GM18907 (cell line): ENCODE measurements around the gene PRCP.
"Not testable (repeated sequence)": the region's sequence is repeated elsewhere in the genome, so short reads cannot be mapped to it uniquely, and the experiment has no call there.

ENCODE experiments used
- ATAC-seq: cut with Tn5 transposase; IDR thresholded peaks from one replicate; pipeline ENCODE4 v1.9.1; 2021; ENCODE audit warnings: mild to moderate bottlenecking, moderate library complexity; ENCODE audit not compliant: unreplicated experiment

The PRCP gene

DNA sequence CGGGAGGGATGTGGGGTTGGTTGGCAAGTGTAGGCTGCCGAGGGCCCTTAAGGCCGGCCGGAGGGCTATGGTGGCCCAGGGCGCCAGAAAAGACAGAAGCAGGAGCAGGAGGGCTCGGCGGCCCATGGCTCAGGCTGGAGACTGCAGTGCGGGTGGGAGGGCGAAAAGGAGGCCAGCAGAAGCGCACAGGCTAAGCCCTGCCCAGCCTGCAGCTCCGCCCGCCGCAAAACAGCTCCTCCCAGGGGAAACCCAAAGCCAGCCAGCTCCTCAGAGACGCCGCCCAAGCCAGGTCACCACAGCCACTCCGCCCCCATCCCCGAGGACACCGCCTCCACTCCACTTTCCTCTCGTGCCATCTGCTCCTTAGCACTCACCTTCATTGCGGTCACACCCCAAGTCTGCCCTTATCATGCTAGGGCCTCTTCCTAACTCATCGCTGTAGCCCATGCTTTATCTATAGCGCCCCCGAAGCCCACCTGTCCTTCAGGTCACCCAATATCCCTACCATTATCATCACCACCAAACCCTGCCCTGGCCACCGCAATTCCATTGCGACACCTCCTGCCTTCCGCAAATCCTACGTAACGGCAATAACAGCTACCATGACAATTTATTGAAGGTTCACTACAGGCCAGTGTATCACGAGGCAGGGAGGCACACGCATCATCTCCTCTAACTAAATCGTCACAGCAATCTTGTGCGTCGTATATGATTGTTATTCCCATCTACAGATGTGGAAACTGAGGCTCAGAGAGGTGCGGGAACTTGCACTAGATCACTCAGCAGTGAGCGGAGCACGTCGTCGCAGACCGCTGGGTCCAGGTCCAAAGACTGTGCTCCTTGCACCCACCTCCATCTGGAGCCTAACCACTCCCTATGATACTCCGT lies at the start of gene PRCP:
PRCP (minus strand) TSS at position 154 of the 888 bp plus-strand sequence; CDS start at position 126, 28 bp downstream.
- peak; percentile 85 for ATAC-seq

GRCh38 chr11:82949352-82949751 lies 49.1 kb upstream of the PRCP start:
- ATAC-seq: no peak

DNA sequence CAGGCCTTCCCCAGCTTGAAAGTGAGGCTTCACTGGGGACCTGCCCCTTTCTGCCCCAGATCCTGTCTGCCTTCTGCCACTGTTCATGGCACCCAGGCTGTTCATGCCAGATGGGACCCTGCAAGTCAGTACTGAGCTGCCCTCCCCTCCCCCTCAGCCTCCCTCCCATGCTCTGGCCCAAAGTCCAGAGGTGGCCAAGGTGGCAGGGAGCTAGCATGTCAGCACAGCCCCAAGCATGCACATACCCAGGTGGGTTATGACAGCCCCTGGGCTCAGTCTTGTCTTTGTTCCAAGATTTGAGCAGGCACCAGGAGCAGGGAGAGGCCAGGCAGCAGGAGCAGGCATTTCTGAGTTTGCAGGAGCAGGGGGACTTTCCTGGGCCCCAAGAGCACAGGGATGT lies 45.5 kb upstream of the PRCP start:
- ATAC-seq: no peak

DNA sequence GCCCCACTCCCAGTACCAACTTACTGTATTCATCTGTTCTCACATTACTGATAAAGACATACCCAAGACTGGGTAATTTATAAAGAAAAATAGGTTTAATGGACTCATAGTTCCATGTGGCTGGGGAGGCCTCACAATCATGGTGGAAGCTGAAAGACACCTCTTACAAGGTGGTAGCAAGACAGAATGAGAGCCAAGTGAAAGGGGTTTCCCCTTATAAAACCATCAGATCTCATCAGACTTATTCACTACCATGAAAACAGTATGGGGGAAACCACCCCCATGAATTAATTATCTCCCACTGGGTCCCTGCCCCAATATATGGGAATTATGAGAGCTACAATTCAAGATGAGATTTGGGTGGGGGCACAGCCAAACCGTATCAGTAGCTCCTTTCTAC lies 44.8 kb upstream of the PRCP start:
- ATAC-seq: not testable (repeated sequence)

DNA sequence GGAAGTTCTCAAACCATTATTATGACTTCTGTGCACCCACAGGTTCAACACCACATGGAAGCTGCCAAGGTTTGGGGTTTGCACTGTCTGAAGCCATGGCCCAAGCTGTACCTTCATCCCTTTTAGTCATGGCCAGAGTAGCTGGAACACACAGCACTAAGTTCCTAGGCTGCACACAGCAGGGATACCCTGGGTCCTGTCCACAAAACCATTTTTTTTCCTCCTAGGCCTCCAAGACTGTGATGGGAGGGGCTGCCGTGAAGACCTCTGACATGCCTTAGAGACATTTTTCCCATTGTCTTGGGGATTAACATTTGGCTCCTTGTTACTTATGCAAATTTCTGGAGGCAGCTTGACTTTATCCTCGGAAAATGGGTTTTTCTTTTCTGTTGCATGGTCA lies 44.0 kb upstream of the PRCP start:
- ATAC-seq: no peak

DNA sequence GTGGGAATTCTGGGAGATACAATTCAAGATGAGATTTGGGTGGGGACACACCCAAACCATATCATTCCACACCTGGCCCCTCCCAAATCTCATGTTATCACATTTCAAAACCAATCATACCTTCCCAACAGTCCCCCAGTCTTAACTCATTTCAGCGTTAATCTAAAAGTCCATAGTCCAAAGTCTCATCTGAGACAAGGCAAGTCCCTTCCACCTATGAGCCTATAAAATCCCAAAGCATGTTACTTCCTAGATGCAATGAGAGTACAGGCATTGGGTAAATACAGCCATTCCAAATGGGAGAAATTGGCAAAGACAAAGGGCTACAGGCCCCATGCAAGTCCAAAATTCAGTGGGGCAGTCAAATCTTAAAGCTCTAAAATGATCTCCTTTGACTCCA lies 43.2 kb upstream of the PRCP start:
- not testable (repeated sequence) for ATAC-seq

- ATAC-seq: no peak
Observed at GRCh38 chr11:82942376-82942775, 42.1 kb upstream of the PRCP start.

- no peak for ATAC-seq
Observed at GRCh38 chr11:82939456-82939855, 39.2 kb upstream of the PRCP start.

- ATAC-seq: no peak
Observed at GRCh38 chr11:82937554-82937953, 37.3 kb upstream of the PRCP start.

- ATAC-seq: no peak
Observed at GRCh38 chr11:82936261-82936660, 36.0 kb upstream of the PRCP start.

DNA sequence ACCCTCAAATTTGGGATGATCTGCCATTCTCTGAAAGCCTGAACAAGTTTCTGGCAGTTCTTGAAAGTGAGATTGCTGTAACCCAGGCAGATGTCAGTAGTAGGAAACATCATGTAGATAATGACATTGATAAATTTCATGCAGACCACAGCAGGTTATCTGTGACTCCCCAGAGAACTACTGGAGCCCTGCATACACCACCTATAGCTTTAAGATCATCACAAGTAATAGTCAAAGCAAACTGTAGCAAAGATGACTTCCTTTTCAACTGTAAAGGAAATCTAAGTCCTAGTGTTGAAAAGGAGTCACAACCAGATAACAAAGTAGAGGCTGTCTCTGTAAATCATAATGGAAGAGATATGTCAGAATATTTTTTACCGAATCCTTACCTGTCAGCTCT lies 32.3 kb upstream of the PRCP start:
- no peak for ATAC-seq

- ATAC-seq: no peak
Observed at GRCh38 chr11:82930734-82931133, 30.5 kb upstream of the PRCP start.

- ATAC-seq: no peak
Observed at GRCh38 chr11:82930229-82930628, 30.0 kb upstream of the PRCP start.

GRCh38 chr11:82929121-82929520 lies 28.9 kb upstream of the PRCP start:
- ATAC-seq: no peak

DNA sequence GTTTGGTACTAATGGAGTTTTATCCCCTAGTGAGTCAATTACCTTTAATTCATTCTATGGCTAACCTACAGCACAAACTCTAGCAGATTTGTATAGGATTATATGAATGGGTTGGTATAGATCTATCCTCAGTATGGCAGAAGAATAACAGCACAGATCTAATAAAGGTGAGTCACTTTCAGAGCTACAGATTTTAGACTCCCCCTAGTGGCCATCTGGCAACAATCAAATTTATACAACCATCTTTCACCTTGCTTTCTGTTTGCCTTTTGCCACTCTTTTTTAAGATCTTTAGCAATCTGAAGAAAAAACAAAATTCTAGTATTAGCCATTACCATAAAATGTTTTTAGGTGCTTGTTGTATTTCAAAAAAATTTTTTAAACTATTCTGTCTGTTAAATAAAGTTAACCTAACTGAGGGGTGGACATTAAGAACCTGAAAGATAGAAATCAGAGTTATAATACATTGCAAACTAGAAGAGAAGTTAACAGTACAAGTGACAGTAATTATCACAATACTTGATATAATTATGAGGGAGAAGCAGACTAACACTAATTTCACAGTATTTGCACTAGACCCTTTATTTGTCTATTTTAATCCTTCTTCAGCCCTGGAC lies 27.1 kb upstream of the PRCP start:
- peak; percentile 75 for ATAC-seq

DNA sequence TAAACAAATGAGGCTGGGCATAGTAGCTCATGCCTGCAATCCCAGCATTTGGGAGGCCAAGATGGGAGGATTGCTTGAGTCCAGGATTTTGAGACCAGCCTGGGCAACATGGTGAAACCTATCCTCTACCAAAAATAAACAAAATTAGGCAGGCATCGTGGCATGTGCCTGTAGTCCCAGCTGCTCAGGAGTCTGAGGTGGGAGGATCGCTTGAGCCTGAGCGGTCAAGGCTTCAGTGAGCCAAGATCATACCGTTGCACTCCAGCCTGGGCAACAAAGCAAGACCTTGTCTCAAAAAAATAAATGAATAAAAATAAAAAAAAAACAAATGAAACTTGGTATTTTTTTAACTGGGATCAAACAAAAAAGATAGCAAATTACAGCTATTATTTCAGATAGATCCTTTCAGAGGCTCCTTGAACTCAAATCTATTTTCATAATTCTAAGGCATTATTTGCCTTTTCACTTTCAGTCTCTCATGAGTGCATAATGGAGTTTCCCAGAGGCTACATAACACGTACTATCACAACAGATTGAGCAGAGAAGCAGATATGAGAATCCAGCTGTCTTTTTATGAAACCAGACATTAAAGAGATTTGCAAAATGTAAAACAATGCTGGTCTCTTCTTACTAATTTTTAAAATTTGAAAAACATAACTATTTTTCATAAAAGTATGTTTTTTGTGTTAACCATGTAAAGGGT lies 24.4 kb upstream of the PRCP start:
- ATAC-seq: peak; percentile 61

DNA sequence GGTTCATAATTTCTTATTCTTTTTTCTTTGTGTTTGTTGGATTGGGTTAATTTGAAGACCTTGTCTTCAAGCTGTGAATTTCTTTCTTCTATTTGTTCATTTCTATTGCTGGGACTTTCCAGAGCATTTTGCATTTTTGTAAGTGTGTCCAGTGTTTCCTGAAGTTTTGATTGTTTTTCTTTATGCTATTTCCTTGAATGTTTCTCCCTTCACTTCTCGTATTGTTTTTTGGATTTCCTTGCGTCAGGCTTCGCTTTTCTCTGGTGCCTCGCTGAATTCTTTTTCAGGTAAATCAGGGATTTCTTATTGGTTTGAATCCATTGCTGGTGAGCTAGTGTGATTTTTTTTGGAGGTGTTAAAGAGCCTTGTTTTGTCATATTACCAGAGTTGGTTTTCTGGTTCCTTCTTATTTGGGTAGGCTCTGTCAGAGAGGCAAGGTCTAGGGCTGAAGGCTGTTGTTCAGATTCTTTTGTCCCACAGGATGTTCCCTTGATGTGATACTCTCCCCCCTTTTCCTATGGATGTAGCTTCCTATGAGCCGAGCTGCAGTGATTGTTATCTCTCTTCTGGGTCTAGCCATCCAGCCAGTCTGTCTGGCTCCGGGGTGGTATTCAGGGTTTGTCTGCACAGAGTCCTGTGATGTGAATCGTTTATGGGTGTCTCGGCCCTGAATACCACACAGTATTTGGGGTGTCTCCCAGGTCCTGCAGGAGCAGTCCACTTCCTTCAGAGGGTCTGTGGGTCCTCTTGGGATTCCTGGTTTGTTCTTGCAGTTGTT lies 22.4 kb upstream of the PRCP start:
- not testable (repeated sequence) for ATAC-seq

- not testable (repeated sequence) for ATAC-seq
Observed at GRCh38 chr11:82920227-82920626, 20.0 kb upstream of the PRCP start.

GRCh38 chr11:82919786-82920185 lies 19.6 kb upstream of the PRCP start:
- ATAC-seq: not testable (repeated sequence)

DNA sequence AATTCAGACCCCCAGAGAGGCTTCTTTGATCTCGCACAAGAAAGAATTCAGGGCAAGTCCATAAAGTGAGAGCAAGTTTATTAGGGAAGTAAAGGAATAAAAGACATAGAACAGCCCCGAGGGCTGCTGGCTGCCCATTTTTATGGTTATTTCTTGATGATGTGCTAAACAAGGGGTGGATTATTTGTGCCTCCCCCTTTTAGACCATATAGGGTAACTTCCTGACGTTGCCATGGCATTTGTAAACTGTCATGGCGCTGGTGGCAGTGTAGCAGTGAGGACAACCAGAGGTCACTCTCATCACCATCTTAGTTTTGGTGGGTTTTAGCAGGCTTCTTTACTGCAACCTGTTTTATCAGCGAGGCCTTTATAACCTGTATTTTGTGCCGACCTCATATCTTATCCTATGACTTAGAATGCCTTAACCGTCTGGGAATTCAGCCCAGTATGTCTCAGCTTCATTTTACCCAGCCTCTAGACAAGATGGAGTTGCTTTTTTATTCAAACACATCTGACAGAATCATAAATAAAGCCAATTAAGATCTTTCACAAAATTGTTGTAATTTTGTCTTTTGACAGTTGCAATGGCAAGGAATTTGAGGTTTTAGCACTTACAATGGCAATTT lies 8.9 kb upstream of the PRCP start:
- no peak for ATAC-seq
